Measurements from ENCODE around the gene DDX1.

DDX1 gene

DNA sequence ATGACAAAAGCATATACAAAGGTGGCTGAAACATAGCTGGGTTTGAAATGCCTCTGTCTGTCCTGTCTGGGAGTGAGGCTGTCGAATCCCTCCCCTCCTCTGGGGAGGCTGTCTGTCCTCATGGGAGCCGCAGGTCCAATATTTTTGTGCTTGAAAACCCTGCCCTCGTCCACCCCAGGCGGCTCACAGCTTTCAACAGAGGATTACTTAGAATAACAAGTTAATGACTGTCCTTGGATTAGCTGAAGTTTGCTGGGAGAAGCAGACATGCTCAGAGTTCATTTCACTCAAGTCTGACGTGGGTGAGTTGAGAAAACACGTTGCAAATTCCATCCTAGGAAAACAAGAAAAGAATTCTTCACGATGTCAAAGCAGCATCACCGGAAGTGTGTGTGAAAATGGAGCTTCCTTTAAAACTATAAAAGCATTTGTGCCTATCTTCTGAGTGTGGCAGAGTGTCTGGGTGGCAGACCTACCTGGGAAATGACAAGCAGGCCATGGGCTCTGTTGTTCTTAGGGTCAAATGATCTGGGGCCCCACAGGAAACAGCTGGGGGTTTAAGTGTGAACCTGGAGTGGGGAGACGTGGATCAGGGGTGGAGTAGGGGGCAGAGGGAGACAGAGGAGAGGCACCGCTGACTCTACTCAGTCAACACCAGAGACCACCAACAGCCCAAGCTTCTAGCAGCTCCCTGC, 77.1 kb downstream of the DDX1 start:
- TF ChIP-seq, protein P1, sequence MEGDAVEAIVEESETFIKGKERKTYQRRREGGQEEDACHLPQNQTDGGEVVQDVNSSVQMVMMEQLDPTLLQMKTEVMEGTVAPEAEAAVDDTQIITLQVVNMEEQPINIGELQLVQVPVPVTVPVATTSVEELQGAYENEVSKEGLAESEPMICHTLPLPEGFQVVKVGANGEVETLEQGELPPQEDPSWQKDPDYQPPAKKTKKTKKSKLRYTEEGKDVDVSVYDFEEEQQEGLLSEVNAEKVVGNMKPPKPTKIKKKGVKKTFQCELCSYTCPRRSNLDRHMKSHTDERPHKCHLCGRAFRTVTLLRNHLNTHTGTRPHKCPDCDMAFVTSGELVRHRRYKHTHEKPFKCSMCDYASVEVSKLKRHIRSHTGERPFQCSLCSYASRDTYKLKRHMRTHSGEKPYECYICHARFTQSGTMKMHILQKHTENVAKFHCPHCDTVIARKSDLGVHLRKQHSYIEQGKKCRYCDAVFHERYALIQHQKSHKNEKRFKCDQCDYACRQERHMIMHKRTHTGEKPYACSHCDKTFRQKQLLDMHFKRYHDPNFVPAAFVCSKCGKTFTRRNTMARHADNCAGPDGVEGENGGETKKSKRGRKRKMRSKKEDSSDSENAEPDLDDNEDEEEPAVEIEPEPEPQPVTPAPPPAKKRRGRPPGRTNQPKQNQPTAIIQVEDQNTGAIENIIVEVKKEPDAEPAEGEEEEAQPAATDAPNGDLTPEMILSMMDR (IDR thresholded peaks at IDR 0.05; ENCODE audit: insufficient read depth, low read depth, low read length, missing control alignments): no peak
- DNase-seq (ENCODE audit: low read depth): no peak
- no peak overlapping the region for H3K4me3 ChIP-seq (ENCODE audit: low read depth, low read length)

DNA sequence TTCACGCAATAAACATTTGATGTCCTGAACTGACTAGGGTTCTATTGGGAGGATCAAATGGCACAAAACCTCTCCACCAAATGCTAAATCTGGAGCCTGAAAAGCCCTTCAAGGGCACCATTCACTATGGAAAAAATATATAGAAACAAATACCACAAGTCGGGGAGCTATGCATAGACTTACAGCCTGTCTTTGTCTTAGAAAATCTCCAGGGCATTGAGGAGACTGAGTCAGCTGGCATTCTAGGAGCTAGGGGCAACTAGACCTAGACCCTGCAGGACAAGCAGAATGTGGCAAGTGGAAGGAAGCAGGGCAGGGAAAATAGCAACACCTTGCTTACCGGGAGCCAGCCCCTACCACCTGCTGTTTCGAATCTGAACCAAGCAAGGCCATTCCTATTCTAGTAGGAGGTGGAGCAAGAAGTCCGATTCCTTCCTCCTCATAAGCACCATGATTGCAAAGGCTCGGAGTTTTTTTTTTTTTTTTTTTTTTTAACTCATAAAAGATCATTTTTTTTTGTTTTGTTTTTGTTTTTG, 77.8 kb downstream of the DDX1 start:
- TF ChIP-seq, protein P1 (IDR thresholded peaks at IDR 0.05; ENCODE audit: insufficient read depth, low read depth, low read length, missing control alignments): no peak

DNA sequence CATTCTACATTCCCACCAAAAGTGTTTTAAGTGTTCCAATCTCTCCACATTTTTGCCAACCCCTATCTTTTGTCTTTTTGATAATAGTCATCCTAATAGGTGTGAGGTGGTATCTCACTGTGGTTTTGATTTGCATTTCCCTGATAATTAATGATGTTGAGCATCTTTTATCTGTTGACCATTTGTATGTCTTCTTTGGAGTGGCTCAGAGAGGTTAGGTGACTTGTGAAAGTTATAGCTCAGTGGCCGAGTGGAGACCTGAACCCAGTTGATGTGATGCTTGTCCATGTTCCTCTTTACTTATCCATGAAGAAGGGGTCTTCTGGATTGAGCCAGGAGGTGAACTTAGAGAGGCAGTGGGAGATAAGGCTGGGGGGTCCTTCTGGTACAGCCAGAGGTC, 78.8 kb downstream of the DDX1 start:
- no peak for DNase-seq (ENCODE audit: low read depth)
- no peak overlapping the region for H3K4me3 ChIP-seq (ENCODE audit: low read depth, low read length)
- TF ChIP-seq, protein P1 (IDR thresholded peaks at IDR 0.05; ENCODE audit: insufficient read depth, low read depth, low read length, missing control alignments): no peak

More for the DNA sequence above, 77.8 kb downstream of the DDX1 start:
- no peak for DNase-seq (ENCODE audit: low read depth)
- H3K4me3 ChIP-seq (ENCODE audit: low read depth, low read length): no peak overlapping the region

DNA sequence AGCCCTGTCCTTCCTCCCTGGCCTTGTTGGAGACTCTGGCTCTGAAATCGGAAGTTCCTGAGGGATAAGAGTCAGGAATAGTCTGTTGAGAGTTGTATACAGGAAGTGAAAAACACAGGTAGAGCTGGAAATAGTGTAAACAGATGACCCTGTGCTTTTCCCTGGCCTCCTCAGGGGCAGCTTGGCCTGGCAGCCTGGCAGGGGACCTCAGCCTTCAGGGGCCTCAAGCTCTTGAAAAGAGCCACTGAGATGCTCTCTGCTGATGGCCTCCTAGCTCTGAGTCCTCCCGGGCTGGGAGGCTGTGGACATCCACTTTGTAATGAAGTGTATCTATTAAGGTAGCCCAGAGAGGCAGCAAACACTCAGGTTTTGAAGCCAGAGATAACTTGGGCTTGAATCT, 79.3 kb downstream of the DDX1 start:
- TF ChIP-seq, protein P1 (IDR thresholded peaks at IDR 0.05; ENCODE audit: insufficient read depth, low read depth, low read length, missing control alignments): no peak
- no peak overlapping the region for H3K4me3 ChIP-seq (ENCODE audit: low read depth, low read length)
- no peak for DNase-seq (ENCODE audit: low read depth)

DNA sequence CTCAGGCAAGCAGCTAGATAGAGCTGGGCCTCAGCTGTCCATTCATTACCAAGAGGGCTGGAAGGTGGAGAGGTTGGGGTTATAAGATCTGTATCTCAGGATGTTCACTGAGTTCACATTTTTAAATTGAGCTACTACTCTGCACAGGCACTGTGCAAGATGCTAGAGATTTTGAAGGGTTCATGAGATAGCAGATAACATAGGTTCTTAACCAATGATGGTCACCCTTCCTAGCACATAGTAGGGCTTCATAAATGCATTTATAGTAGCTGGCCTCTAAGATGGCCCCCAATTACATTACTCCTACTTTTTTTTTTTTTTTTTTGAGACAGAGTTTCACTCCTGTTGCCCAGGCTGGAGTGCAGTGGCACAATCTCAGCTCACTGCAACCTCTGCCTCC, 79.7 kb downstream of the DDX1 start:
- TF ChIP-seq, protein P1 (IDR thresholded peaks at IDR 0.05; ENCODE audit: insufficient read depth, low read depth, low read length, missing control alignments): no peak
- H3K4me3 ChIP-seq (ENCODE audit: low read depth, low read length): no peak overlapping the region
- DNase-seq (ENCODE audit: low read depth): no peak

DNA sequence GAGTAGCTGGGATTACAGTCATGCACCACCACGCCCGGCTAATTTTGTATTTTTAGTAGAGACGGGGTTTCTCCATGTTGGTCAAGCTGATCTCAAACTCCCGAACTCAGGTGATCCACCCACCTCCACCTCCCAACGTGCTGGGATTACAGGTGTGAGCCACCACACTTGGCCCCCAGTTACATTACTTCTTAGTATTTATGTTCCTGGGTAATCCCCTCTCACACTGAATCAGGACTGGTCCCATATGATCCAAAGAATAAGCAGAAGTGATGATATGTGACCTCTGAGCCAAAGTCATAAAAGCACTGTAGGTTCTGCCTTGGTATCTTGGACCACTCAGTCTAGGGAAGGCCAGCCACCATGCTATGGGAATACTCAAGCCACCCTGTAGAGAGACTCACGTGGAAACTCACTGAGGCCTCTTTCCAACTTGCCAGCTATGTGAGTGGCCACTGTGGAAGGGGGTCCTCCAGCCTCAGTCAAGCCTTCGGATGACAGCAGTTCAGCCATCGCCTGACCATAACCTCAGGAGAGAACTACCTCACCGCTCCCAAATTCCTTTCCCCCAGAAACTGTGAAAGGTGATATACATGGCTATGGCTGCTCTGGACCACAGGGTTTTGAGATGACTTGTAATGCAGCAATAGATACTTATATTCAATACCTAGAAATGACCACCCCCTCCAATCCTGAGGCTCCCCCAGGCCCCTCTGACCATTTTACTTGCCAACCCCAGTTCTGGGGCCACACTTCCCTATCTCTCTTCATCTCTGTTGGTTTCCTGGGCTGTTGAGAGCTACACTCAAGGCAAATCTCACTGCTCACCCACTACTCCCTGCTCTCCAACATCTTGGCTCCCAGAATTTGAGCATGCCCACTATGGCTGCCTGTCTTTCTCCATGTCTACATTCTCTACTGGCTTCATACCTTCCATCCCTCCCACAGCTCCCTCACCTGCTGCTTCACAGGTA, 80.5 kb downstream of the DDX1 start:
- TF ChIP-seq, protein P1 (IDR thresholded peaks at IDR 0.05; ENCODE audit: insufficient read depth, low read depth, low read length, missing control alignments): no peak
- DNase-seq (ENCODE audit: low read depth): no peak

More for the DNA sequence above, 80.5 kb downstream of the DDX1 start:
- H3K4me3 ChIP-seq (ENCODE audit: low read depth, low read length): no peak overlapping the region
